ACHN (cell line): ENCODE results near the gene CEP350.
"Not testable (repeated sequence)": the region's sequence is repeated elsewhere in the genome, so short reads cannot be mapped to it uniquely, and the experiment has no call there.

Experiments used
- DNase-seq: peaks from one replicate; pipeline ENCODE4 v3.0.0-alpha.2; 2015
- in situ Hi-C: cut with HindIII; loops from 2 replicates; pipeline ENCODE4 v1.10.0; 2017; ENCODE audit warnings: low sequenced_read_pairs, low pct_ligation_motif_present, low pct_unique_long_range_greater_than_20kb

The CEP350 gene

DNA sequence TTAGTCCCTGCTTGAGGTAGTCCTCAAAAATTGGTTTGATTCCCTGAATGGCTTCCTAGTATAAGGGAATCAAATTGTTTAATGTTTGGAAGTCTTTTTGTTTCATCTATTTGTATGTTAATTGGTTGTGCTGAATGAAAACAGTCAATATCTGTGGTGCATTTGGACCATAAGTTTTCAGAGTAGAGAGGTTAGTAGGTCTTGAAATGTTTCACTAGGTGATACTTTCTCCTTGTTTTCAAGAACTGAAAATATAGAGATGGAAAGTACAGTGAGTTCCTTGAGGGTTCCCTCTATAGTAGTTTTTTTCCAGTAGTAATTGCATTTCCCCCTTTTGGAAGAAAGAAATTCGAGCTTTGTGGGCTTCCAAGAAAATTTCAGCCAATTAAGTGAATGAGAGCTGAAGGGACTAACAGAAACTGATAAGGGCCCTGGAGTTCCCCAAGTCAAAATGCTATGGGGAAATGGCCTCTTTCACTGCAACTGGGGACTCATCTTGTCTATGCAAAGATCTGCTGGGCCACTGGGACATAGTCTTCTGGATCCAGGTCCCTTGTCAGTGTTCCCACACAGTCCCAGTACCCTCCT, 18.6 kb upstream of the CEP350 start:
- DNase-seq, result no peak
- in situ Hi-C loops, result no loop called here

GRCh38 chr1:179937668-179938254, 16.8 kb upstream of the CEP350 start:
- no peak for DNase-seq
- in situ Hi-C loops, result no loop called here

GRCh38 chr1:179938752-179939151, 15.9 kb upstream of the CEP350 start:
- in situ Hi-C loops, result no loop called here
- DNase-seq, result no peak

DNA sequence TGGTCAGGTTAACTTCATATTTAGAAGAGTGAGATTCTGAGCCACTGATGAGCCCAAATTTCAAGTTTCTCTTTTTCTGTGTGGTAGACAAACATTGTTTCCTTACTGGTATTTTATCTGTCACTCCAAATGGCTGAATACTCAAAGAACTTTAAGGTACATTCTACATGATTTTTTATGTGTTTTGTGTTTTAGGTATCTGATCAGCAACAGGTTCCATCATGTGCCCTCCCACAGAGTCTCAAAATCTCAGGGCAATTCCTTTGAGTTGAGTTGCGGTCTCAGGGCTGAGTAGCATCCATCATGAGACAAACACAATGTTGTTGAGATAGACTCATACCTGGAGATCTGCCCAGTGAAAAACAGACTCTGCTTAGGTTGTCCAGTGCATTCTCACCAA, 14.7 kb upstream of the CEP350 start:
- no peak for DNase-seq
- in situ Hi-C loops, result no loop called here

- DNase-seq, result no peak
- in situ Hi-C loops, result no loop called here
Observed at GRCh38 chr1:179941454-179941853, 13.2 kb upstream of the CEP350 start.

- DNase-seq, result no peak
- in situ Hi-C loops, result no loop called here
Observed at GRCh38 chr1:179950651-179951050, 4.0 kb upstream of the CEP350 start.

GRCh38 chr1:179951383-179952144, 3.0 kb upstream of the CEP350 start:
- in situ Hi-C loops, result no loop called here
- DNase-seq, result no peak

GRCh38 chr1:179952186-179952585, 2.4 kb upstream of the CEP350 start:
- in situ Hi-C loops, result no loop called here
- no peak for DNase-seq

DNA sequence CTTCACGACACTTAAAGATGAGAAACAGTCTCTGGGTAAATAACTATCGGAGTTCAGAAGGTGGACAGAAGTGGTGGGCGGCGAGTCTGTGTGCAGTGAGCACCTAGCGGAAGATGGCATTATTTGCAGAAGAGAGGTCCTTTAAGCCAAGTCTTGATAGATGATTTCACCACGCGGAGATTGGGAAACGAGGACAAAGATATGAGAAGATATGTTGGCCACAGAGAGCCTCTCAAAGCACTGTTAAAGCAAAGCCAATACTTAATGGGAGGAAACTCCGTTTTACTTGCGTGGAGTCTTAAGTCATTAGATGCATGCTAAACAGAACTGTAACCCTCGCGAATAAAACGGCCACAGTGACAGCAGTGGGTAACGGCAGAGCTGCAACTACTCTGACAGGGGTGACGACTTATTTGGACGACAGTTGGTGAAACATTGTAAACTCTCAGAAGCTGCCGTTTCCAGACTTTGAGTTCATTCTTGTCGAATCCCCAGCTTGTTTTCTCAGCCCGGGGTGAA, 577 bp upstream of the CEP350 start:
- DNase-seq, result no peak
- in situ Hi-C loops, result no loop called here

GRCh38 chr1:179955287-179955680, 674 bp downstream of the CEP350 start:
- DNase-seq, result peak; percentile 36
- in situ Hi-C loops, result no loop called here

DNA sequence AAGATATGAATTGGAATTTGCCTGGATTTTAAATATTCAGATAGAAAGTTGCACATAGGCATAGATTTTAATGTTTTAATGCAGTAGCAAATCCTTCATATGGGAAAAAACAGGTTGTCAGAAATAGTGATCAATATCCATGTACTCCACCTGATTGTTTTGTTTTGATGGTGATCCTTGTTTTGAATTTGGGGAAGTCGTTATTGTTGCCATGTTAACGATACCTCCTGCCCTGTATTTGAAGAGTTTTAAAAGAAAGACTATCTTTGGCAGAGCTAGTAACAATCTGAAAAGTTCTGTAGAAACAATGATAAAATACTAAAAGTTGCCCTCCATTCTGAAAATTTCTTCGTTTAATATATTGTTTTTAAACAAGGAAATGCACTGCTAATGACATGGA, 1.1 kb downstream of the CEP350 start:
- no peak for DNase-seq
- in situ Hi-C loops, result no loop called here

- in situ Hi-C loops, result no loop called here
- DNase-seq, result no peak
Observed at GRCh38 chr1:179958359-179958758, 3.7 kb downstream of the CEP350 start.

DNA sequence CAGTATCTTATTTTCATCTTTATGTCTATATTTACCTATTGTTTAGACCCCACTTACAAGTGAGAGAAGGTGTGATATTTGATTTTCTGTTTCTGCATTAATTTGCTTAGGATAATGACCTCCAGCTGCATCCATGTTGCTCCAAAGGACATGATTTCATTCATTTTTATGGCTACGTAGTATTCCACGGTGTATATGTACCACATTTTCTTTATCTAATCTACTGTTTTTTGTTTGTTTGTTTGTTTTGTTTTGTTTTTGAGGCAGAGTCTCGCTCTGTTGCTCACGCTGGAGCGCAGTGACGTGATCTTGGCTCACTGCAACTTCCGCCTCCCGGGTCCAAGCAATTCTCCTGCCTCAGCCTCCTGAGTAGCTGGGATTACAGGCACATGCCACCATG, 7.6 kb downstream of the CEP350 start:
- in situ Hi-C loops, result not testable (repeated sequence)

DNA sequence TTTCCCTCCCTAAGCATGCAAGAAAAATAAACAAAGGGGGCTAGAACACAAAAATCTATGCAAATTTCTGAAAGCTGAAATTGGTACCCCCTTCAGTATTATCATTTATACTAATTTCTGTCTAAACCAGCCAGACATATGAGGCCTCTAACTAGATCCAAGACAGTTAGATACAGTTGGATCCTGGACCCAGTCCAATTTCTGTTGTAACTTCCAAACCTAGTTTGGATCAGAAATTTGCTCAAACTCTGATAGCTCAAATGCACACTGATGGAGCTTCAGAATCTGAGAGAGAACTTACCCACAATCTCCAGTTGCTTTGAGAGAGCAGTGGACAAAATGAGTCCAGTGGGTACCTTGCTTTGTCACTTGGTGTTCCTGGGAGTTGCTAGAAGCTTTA, 11.9 kb downstream of the CEP350 start:
- no peak for DNase-seq
- in situ Hi-C loops, result no loop called here

More for the DNA sequence above, 7.6 kb downstream of the CEP350 start:
- not testable (repeated sequence) for DNase-seq

- in situ Hi-C loops, result no loop called here
- no peak for DNase-seq
Observed at GRCh38 chr1:179968284-179968993, 13.8 kb downstream of the CEP350 start.

GRCh38 chr1:179968994-179969919, 14.6 kb downstream of the CEP350 start:
- DNase-seq, result no peak
- in situ Hi-C loops, result no loop called here

DNA sequence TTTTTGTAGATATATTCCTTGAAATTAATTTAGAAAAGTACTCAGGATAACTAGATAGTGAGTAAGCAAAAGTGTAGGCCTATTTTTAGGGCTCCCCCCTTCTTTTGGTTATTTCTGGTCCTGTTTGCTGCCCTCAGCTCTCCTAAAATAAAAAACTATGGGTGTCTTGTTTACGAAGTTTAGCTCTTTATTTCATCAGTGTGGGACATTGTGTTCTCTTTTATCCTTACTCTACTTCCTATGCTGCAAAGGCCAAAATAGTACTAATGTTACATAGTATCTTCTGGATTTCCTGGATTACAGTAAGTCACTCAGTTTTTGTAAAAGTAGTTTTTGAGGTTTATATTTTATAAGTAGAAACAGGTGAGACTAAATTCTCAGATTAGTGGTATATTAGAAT, 15.4 kb downstream of the CEP350 start:
- in situ Hi-C loops, result no loop called here

More for the DNA sequence above, 15.4 kb downstream of the CEP350 start:
- no peak for DNase-seq
